IPS-20b (cell line): ENCODE measurements around the gene MTF1.
A peak's percentile ranks its signal among the peaks of the same experiment; 100 is the strongest.
"Not testable (repeated sequence)": the region's sequence is repeated elsewhere in the genome, so short reads cannot be mapped to it uniquely, and the experiment has no call there.

Experiments
- H3K27ac ChIP-seq: one replicate; pipeline ENCODE4 v1.5.1; 2013; ENCODE audit warnings: low read length
- H3K27me3 ChIP-seq: 2 replicates; pipeline ENCODE4 v1.6.1; 2013; ENCODE audit warnings: mild to moderate bottlenecking, low read length, inconsistent platforms; ENCODE audit not compliant: insufficient read depth
- H3K36me3 ChIP-seq: 2 replicates; pipeline ENCODE4 v1.6.1; 2013; ENCODE audit warnings: low read depth, mild to moderate bottlenecking, inconsistent platforms, low read length, moderate library complexity; ENCODE audit not compliant: insufficient read depth
- H3K4me1 ChIP-seq: 2 replicates; pipeline ENCODE4 v1.6.1; 2013; ENCODE audit warnings: mild to moderate bottlenecking, control low read depth, inconsistent platforms, low read length, moderate library complexity; ENCODE audit not compliant: insufficient read depth
- H3K4me3 ChIP-seq: 2 replicates; pipeline ENCODE4 v1.5.1; 2013; ENCODE audit warnings: mild to moderate bottlenecking, low read length, inconsistent platforms
- H3K9ac ChIP-seq: 2 replicates; pipeline ENCODE4 v1.6.1; 2013; ENCODE audit warnings: low read depth, mild to moderate bottlenecking, inconsistent platforms, low read length, moderate library complexity
- H3K9me3 ChIP-seq: 2 replicates; pipeline ENCODE4 v1.6.1; 2013; ENCODE audit warnings: mild to moderate bottlenecking, low read depth, low read length, inconsistent platforms; ENCODE audit not compliant: insufficient read depth

The MTF1 gene

GRCh38 chr1:37859507-37860345 lies at the start of gene MTF1:
Gene MTF1, minus strand, starts transcription at chr1:37859592. Its CDS starts 1,934 bp downstream, at chr1:37857658.
- H3K4me1 ChIP-seq, result 0 out of 2 replicates have a peak, but pooled peaks cover 2% of the 10 kb centered on the region
- peak within 1 kb of the TSS; percentile 12 for H3K27ac ChIP-seq
- no peaks in the 10 kb centered on the region for H3K9me3 ChIP-seq
- no peaks in the 10 kb centered on the region for H3K27me3 ChIP-seq
- H3K4me3 ChIP-seq, result peak within 1 kb of the TSS; percentile 98
- peak within 1 kb of the TSS; percentile 86 for H3K9ac ChIP-seq
- peaks cover 26% of the 10 kb centered on the region for H3K36me3 ChIP-seq

- not testable (repeated sequence) for H3K36me3 ChIP-seq, H3K9ac ChIP-seq, H3K4me3 ChIP-seq, H3K4me1 ChIP-seq, H3K27ac ChIP-seq, H3K27me3 ChIP-seq
- H3K9me3 ChIP-seq, result peaks cover 21% of the 10 kb centered on the region
These were observed 49.1 kb upstream of the MTF1 start for GRCh38 chr1:37908531-37908930.

GRCh38 chr1:37907416-37908125 lies 48.2 kb upstream of the MTF1 start:
- H3K9me3 ChIP-seq, result peaks cover 21% of the 10 kb centered on the region
- H3K36me3 ChIP-seq, H3K4me1 ChIP-seq, H3K4me3 ChIP-seq, H3K9ac ChIP-seq, H3K27ac ChIP-seq, H3K27me3 ChIP-seq: not testable (repeated sequence)

- not testable (repeated sequence) for H3K4me3 ChIP-seq, H3K9ac ChIP-seq, H3K36me3 ChIP-seq, H3K27ac ChIP-seq, H3K4me1 ChIP-seq, H3K27me3 ChIP-seq
- peaks cover 21% of the 10 kb centered on the region for H3K9me3 ChIP-seq
These were observed 47.2 kb upstream of the MTF1 start for GRCh38 chr1:37906591-37906990.

GRCh38 chr1:37905727-37906126 lies 46.3 kb upstream of the MTF1 start:
- H3K9ac ChIP-seq, result no peak overlapping the region
- H3K36me3 ChIP-seq, result no peaks in the 10 kb centered on the region
- H3K27me3 ChIP-seq, result no peaks in the 10 kb centered on the region
- H3K9me3 ChIP-seq, result peaks cover 21% of the 10 kb centered on the region
- no peak overlapping the region for H3K27ac ChIP-seq
- no peaks in the 10 kb centered on the region for H3K4me1 ChIP-seq
- no peak overlapping the region for H3K4me3 ChIP-seq

DNA sequence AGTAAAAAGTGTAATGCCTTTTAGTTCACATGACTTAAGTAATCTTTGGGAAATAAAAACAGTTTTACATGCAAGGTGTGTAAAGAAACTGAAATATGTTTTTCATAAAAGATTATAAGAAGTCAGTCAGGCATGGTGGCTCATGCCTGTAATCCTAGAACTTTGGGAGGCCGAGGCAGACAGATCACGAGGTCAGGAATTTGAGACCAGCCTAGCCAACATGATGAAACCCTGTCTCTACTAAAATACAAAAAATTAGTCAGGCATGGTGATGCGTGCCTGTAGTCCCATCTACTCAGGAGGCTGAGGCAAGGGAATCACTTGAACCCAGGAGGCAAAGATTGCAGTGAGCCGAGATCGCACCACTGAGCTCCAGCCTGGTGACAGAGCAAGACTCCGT lies 44.5 kb upstream of the MTF1 start:
- H3K9ac ChIP-seq, H3K4me3 ChIP-seq, H3K27me3 ChIP-seq, H3K27ac ChIP-seq, H3K4me1 ChIP-seq, H3K36me3 ChIP-seq: not testable (repeated sequence)
- peaks cover 21% of the 10 kb centered on the region for H3K9me3 ChIP-seq

- Histone ChIP-seq H3K4me1 (no peaks in the 10 kb centered on the region), H3K9me3 (peaks cover 21% of the 10 kb centered on the region), H3K36me3 (no peaks in the 10 kb centered on the region), H3K27me3 (no peaks in the 10 kb centered on the region), H3K27ac (no peak overlapping the region), H3K4me3 (no peak overlapping the region), H3K9ac (no peak overlapping the region)
These were observed 43.6 kb upstream of the MTF1 start for GRCh38 chr1:37902983-37903382.

GRCh38 chr1:37901893-37902225 lies 42.5 kb upstream of the MTF1 start:
- Histone ChIP-seq H3K4me3 (no peak overlapping the region), H3K27me3 (no peaks in the 10 kb centered on the region)

GRCh38 chr1:37901191-37901892 lies 42.0 kb upstream of the MTF1 start:
- Histone ChIP-seq H3K4me1 (no peaks in the 10 kb centered on the region), H3K9me3 (peaks cover 11% of the 10 kb centered on the region), H3K36me3 (no peaks in the 10 kb centered on the region), H3K27ac (no peak overlapping the region), H3K9ac (no peak overlapping the region), H3K27me3 (no peaks in the 10 kb centered on the region), H3K4me3 (no peak overlapping the region)

More at GRCh38 chr1:37901893-37902225, 42.5 kb upstream of the MTF1 start:
- Histone ChIP-seq H3K36me3 (no peaks in the 10 kb centered on the region), H3K9ac (no peak overlapping the region), H3K9me3 (peaks cover 16% of the 10 kb centered on the region), H3K4me1 (no peaks in the 10 kb centered on the region), H3K27ac (no peak overlapping the region)

- not testable (repeated sequence) for H3K36me3 ChIP-seq, H3K27me3 ChIP-seq, H3K4me1 ChIP-seq, H3K9ac ChIP-seq, H3K4me3 ChIP-seq, H3K9me3 ChIP-seq, H3K27ac ChIP-seq
These were observed 38.2 kb upstream of the MTF1 start for GRCh38 chr1:37897563-37897962.

GRCh38 chr1:37893673-37894072 lies 34.3 kb upstream of the MTF1 start:
- no peaks in the 10 kb centered on the region for H3K27me3 ChIP-seq
- no peak overlapping the region for H3K9ac ChIP-seq
- peaks cover 14% of the 10 kb centered on the region for H3K36me3 ChIP-seq
- no peaks in the 10 kb centered on the region for H3K4me1 ChIP-seq
- no peak overlapping the region for H3K4me3 ChIP-seq
- no peaks in the 10 kb centered on the region for H3K9me3 ChIP-seq
- no peak overlapping the region for H3K27ac ChIP-seq
